HFFc6 (cell line): ENCODE measurements around the gene CTNNA2. TPM values are rescaled to one million over a fixed set of nuclear protein-coding genes. Genes with fewer than 3 reads are reported as not detected.
"Not testable (repeated sequence)": the region's sequence is repeated elsewhere in the genome, so short reads cannot be mapped to it uniquely, and the experiment has no call there.

Experiments
- DNase-seq: peaks from one replicate; pipeline ENCODE4 v3.0.0-alpha.2; 2018
- H3K27ac Mint-ChIP-seq: 2 replicates; pipeline ENCODE4 v1.8.0; 2020; ENCODE audit warnings: mild to moderate bottlenecking, mixed read lengths
- H3K27me3 Mint-ChIP-seq: 2 replicates; pipeline ENCODE4 v1.8.0; 2021; ENCODE audit warnings: mild to moderate bottlenecking, moderate library complexity, mixed read lengths; ENCODE audit not compliant: insufficient read depth
- H3K36me3 Mint-ChIP-seq: 2 replicates; pipeline ENCODE4 v1.8.0; 2021; ENCODE audit warnings: low read depth, mixed read lengths
- H3K4me1 Mint-ChIP-seq: 2 replicates; pipeline ENCODE4 v1.8.0; 2020; ENCODE audit warnings: low read depth, mixed read lengths
- H3K4me3 Mint-ChIP-seq: 2 replicates; pipeline ENCODE4 v1.8.0; 2020; ENCODE audit warnings: mild to moderate bottlenecking, moderate library complexity, mixed read lengths
- H3K9me3 Mint-ChIP-seq: 2 replicates; pipeline ENCODE4 v1.8.0; 2020; ENCODE audit warnings: mild to moderate bottlenecking, mixed read lengths
- total RNA-seq, 6 experiments: library from RNA; stranded (reverse); fragmentation: NEBNext Ultra II Directional; extraction: Animal tissue kit (Norgen Biotek cat#: 25700); gene quantifications; 2 replicates in 1 of 6; 3 replicates in 5 of 6; pipeline ENCODE4 v1.2.3, GENCODE V29; 2021
- TF ChIP-seq, protein P1 (sequence below): fragments of 200-600 bp; sonication (generic); IDR thresholded peaks from 2 replicates; pipeline ENCODE4 v1.5.0; 2021; ENCODE audit warnings: antibody characterized with exemption, mild to moderate bottlenecking

CTNNA2 gene
- total RNA-seq, 6 experiments from 2014 or later = not detected

DNA sequence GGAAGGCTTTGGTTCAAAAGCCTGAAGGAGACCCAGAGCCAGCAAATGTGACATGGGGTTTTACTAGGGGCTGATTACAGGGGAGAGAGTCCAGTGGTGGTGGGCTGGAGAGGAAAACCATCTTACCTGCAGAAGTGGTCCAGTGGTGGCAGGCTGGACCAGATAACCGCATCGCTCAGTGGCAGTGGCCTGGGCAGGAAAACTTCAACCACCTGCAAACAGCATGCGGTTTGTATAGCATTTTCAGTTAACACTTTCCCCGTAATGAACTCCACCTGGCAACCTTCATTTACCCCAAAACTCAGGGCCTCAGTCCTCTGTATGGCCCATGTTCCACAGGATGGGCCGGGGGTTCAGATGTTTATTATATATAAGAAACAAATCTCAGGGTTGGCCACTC lies 677.3 kb downstream of the CTNNA2 start:
- Mint-ChIP-seq H3K27ac (no peak overlapping the region), H3K4me1 (no peaks in the 10 kb centered on the region), H3K27me3 (no peaks in the 10 kb centered on the region; the same call in 1 of the 2 replicates), H3K4me3 (no peak overlapping the region), H3K36me3 (no peaks in the 10 kb centered on the region), H3K9me3 (no peaks in the 10 kb centered on the region)
- TF ChIP-seq, protein P1, sequence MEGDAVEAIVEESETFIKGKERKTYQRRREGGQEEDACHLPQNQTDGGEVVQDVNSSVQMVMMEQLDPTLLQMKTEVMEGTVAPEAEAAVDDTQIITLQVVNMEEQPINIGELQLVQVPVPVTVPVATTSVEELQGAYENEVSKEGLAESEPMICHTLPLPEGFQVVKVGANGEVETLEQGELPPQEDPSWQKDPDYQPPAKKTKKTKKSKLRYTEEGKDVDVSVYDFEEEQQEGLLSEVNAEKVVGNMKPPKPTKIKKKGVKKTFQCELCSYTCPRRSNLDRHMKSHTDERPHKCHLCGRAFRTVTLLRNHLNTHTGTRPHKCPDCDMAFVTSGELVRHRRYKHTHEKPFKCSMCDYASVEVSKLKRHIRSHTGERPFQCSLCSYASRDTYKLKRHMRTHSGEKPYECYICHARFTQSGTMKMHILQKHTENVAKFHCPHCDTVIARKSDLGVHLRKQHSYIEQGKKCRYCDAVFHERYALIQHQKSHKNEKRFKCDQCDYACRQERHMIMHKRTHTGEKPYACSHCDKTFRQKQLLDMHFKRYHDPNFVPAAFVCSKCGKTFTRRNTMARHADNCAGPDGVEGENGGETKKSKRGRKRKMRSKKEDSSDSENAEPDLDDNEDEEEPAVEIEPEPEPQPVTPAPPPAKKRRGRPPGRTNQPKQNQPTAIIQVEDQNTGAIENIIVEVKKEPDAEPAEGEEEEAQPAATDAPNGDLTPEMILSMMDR = no peak
- DNase-seq = no peak

DNA sequence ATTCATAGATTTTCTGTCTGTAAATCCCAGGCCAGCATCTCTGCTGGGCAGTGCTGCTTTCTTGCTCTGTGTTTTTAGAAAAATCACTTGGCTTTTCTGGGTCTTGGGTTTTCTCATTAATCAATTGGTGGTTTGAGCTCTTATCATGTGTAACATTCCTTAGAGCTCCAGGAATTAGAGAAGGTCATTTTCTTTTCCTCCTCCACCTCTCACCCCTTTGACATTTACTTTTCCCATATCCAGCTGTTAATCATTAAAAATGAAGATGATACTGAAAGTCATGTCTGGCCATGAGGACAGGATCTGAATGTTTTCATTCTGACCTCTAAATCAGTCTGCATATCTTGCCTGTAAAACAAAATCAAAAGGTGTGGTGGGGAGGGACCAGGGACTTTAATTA lies 680.7 kb downstream of the CTNNA2 start:
- H3K36me3 Mint-ChIP-seq = no peaks in the 10 kb centered on the region
- no peak overlapping the region for H3K27ac Mint-ChIP-seq
- H3K4me3 Mint-ChIP-seq = no peak overlapping the region
- DNase-seq = no peak
- H3K27me3 Mint-ChIP-seq = no peaks in the 10 kb centered on the region; the same call in 1 of the 2 replicates
- no peaks in the 10 kb centered on the region for H3K4me1 Mint-ChIP-seq
- TF ChIP-seq, protein P1 = no peak
- H3K9me3 Mint-ChIP-seq = no peaks in the 10 kb centered on the region

DNA sequence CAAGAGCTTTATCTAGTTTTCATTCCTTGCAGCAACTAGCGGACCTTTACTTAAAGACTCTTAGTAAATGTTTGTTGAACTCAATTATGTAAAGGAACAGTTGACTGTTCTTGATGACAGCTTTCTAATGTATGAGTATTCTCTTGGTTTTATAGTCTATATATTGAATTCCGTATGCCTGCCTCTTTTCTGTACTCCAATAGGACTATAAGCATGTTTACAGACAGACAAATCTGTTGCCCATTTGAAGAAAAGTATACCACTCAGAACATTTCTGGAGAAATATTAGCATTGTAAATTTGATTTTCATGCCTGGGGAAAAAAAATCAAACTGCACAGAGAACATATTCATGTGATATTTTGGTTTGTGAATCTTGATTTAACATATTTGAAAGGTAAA lies 682.2 kb downstream of the CTNNA2 start:
- DNase-seq = no peak
- TF ChIP-seq, protein P1 = no peak
- H3K27me3 Mint-ChIP-seq = peaks cover 1% of the 10 kb centered on the region; the same call in 1 of the 2 replicates
- H3K27ac Mint-ChIP-seq = no peak overlapping the region
- no peaks in the 10 kb centered on the region for H3K4me1 Mint-ChIP-seq
- H3K4me3 Mint-ChIP-seq = no peak overlapping the region
- no peaks in the 10 kb centered on the region for H3K9me3 Mint-ChIP-seq
- H3K36me3 Mint-ChIP-seq = no peaks in the 10 kb centered on the region

DNA sequence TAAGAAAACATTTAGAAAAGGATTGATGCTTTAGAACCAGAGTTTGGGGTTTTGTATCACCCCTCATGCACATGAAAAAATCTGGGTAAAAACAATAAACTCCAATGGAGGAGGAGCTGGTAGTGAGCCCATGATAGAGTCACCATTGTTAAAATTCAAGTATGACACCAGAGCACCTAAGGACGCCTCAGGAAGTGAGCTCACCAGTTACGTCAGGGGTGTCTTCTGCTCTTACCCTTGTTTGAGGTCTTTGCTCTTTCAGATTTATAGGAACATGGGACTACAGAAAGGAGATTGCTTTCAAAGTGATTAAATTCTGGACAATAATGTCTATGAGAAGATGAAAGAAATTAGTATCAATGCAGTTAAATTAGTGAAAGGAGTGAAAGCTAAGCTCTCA lies 685.2 kb downstream of the CTNNA2 start:
- Mint-ChIP-seq H3K27ac (no peak overlapping the region), H3K4me3 (no peak overlapping the region), H3K27me3 (peaks cover 1% of the 10 kb centered on the region; the same call in 1 of the 2 replicates), H3K36me3 (no peaks in the 10 kb centered on the region), H3K4me1 (no peaks in the 10 kb centered on the region), H3K9me3 (no peaks in the 10 kb centered on the region; the same call in 1 of the 2 replicates)
- TF ChIP-seq, protein P1 = no peak
- DNase-seq = no peak

DNA sequence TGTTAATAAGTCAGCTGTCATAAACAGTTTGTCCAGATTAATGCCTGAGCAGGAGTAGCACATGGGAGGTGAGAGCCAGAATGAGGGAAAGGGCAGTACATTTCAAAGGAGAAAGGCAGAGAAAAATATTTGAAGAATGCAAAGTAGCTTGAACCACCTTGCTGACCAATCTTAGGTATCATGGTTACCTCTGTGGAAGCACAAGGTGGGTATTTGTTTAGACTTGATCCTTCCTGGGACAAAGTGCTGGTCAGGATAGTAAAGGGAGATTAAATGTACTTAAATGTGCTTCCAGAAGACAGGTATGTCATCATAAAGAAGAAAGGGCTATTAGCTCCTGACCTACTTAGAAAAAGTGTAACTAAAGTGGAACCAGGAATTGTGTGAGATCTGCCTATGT lies 686.7 kb downstream of the CTNNA2 start:
- H3K4me3 Mint-ChIP-seq = no peak overlapping the region

DNA sequence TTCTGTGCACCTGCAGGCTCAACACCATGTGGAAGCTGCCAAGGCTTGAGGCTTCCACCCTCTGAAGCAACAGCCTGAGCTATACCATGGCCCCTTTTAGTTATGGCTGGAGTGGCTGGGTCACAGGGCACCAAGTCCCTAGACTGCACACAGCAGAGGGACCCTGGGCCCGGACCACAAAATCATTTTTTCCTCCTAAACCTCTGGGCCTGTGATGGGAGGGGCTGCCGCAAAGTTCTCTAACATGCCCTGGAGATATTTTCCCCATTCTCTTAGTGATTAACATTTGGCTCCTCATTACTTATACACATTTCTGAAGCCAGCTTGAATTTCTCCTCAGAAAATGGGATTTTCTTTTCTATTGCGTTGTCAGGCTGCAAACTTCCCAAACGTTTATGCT lies 691.1 kb downstream of the CTNNA2 start:
- H3K27me3 Mint-ChIP-seq, H3K27ac Mint-ChIP-seq, H3K36me3 Mint-ChIP-seq, H3K4me1 Mint-ChIP-seq, H3K4me3 Mint-ChIP-seq, DNase-seq: not testable (repeated sequence)
- H3K9me3 Mint-ChIP-seq = peaks cover 10% of the 10 kb centered on the region

More for the DNA sequence above, 686.7 kb downstream of the CTNNA2 start:
- H3K36me3 Mint-ChIP-seq = peaks cover 4% of the 10 kb centered on the region; the same call in 1 of the 2 replicates
- no peak for DNase-seq
- peaks cover 8% of the 10 kb centered on the region for H3K9me3 Mint-ChIP-seq
- H3K27ac Mint-ChIP-seq = no peak overlapping the region
- TF ChIP-seq, protein P1 = no peak
- H3K4me1 Mint-ChIP-seq = no peaks in the 10 kb centered on the region
- peaks cover 1% of the 10 kb centered on the region; the same call in 1 of the 2 replicates for H3K27me3 Mint-ChIP-seq
